Endothelial cell of umbilical vein (primary cell): ENCODE data around the gene IGHMBP2. TPM values are rescaled to one million over a fixed set of nuclear protein-coding genes. Genes with fewer than 3 reads are reported as not detected.

Experiments
- BruUV-seq: library from RNA; stranded (reverse); fragments of 400-500 nt; replicated peaks from 2 replicates; lab custom pipeline; 2021; lab: Mats Ljungman, UMichigan
- CTCF ChIA-PET: fragments of 300-600, 350-600 bp; sonication (Branson Sonifier 250); formaldehyde crosslinking; loops from one replicate; lab custom pipeline; 2021; ENCODE audit warnings: antibody characterized with exemption, inconsistent platforms; lab: Charles Lee
- POLR2A ChIA-PET: fragments of 300-600, 350-600 bp; sonication (Branson Sonifier 250); formaldehyde crosslinking; loops from one replicate; lab custom pipeline; 2021; ENCODE audit warnings: antibody characterized with exemption, inconsistent platforms; lab: Charles Lee
- DNase-seq: peaks from one replicate; pipeline ENCODE4 v3.0.0-alpha.2; 2011; ENCODE audit warnings: low read depth, low spot score
- FAIRE-seq: peaks from 2 replicates; lab custom pipeline; 2011; peaks lifted over from hg19 to GRCh38; lab: Jason Lieb, UNC
- H2AFZ ChIP-seq: 2 replicates; pipeline ENCODE4 v1.6.0; 2012; ENCODE audit warnings: low read depth, low read length, control low read depth, inconsistent platforms
- H3K27ac ChIP-seq: 2 replicates; pipeline ENCODE4 v1.5.1; 2011; ENCODE audit warnings: low read depth, mild to moderate bottlenecking, control low read depth, low read length, moderate library complexity; ENCODE audit not compliant: insufficient read depth
- H3K27me3 ChIP-seq, 2 experiments: 2 replicates each; pipeline versions ENCODE4 v1.6.0 to v1.6.1; 2011; ENCODE audit warnings: low read length in 2 of 2, mixed read lengths in 1 of 2; ENCODE audit not compliant: control insufficient read depth in 2 of 2, insufficient read depth in 2 of 2
- H3K36me3 ChIP-seq, 2 experiments: 2 replicates in 1 of 2; 3 replicates in 1 of 2; pipeline ENCODE4 v1.5.1; 2011; ENCODE audit warnings: low read length in 2 of 2, mild to moderate bottlenecking in 1 of 2, moderate library complexity in 1 of 2; ENCODE audit not compliant: control insufficient read depth in 2 of 2, insufficient read depth in 2 of 2; ENCODE audit errors: extremely low read depth in 1 of 2
- H3K4me1 ChIP-seq: 3 replicates; pipeline ENCODE4 v1.5.1; 2011; ENCODE audit warnings: mild to moderate bottlenecking, low read length; ENCODE audit not compliant: control insufficient read depth, insufficient read depth; ENCODE audit errors: extremely low read depth
- H3K4me2 ChIP-seq: 2 replicates; pipeline ENCODE4 v1.6.1; 2011; ENCODE audit warnings: low read length, control low read depth, mixed read lengths; ENCODE audit not compliant: insufficient read depth
- H3K4me3 ChIP-seq, 3 experiments: fragments of 200-600 bp in 1 of 3; sonication (generic), shearing (Covaris generic) in 1 of 3; replicated peaks in 1 of 3; 2 replicates each; pipeline ENCODE4 v1.5.1; 2011 to 2016; ENCODE audit warnings: control low read depth in 3 of 3, low read length in 3 of 3, mild to moderate bottlenecking in 2 of 3, inconsistent platforms in 1 of 3, low read depth in 1 of 3, moderate library complexity in 1 of 3; ENCODE audit not compliant: insufficient read depth in 1 of 3
- H3K79me2 ChIP-seq: 2 replicates; pipeline ENCODE4 v1.6.0; 2012; ENCODE audit warnings: low read length, inconsistent platforms; ENCODE audit not compliant: control insufficient read depth, insufficient read depth
- H3K9ac ChIP-seq: replicated peaks from 2 replicates; pipeline ENCODE3; 2011; ENCODE audit warnings: low read length, control low read depth; ENCODE audit not compliant: insufficient read depth; ENCODE audit errors: extremely low read depth
- H3K9me1 ChIP-seq: replicated peaks from 3 replicates; pipeline ENCODE4 v1.6.0; 2011; ENCODE audit warnings: mild to moderate bottlenecking, low read length; ENCODE audit not compliant: control insufficient read depth, insufficient read depth; ENCODE audit errors: extremely low read depth
- H3K9me3 ChIP-seq: replicated peaks from 2 replicates; pipeline ENCODE4 v1.5.1; 2012; ENCODE audit warnings: low read length, inconsistent platforms; ENCODE audit not compliant: control insufficient read depth, insufficient read depth
- H4K20me1 ChIP-seq: replicated peaks from 2 replicates; pipeline ENCODE3; 2011; ENCODE audit warnings: mild to moderate bottlenecking, low read length; ENCODE audit not compliant: control insufficient read depth, insufficient read depth; ENCODE audit errors: extremely low read depth
- EZH2 ChIP-seq: IDR thresholded peaks from 2 replicates; pipeline ENCODE4 v1.6.1; 2012; ENCODE audit warnings: borderline replicate concordance, low read depth, mild to moderate bottlenecking, moderate library complexity, low read length, inconsistent platforms; ENCODE audit not compliant: severe bottlenecking
- FOS ChIP-seq: IDR thresholded peaks from 2 replicates; pipeline ENCODE4 v1.6.1; 2011; ENCODE audit warnings: mild to moderate bottlenecking, low read length, moderate library complexity, borderline replicate concordance; ENCODE audit not compliant: insufficient read depth
- GATA2 ChIP-seq: IDR thresholded peaks from 2 replicates; pipeline ENCODE4 v1.7.0; 2011; ENCODE audit warnings: low read depth, mild to moderate bottlenecking, moderate library complexity, mixed read lengths, low read length; ENCODE audit not compliant: insufficient read length, insufficient read depth
- JUN ChIP-seq: IDR thresholded peaks from 2 replicates; pipeline ENCODE4 v1.6.1; 2011; ENCODE audit warnings: borderline replicate concordance, low read depth; ENCODE audit not compliant: insufficient read length, insufficient read depth
- MAX ChIP-seq: IDR thresholded peaks from 2 replicates; pipeline ENCODE4 v1.6.1; 2011; ENCODE audit not compliant: insufficient read depth, insufficient read length
- MYC ChIP-seq: IDR thresholded peaks from one replicate; pipeline ENCODE4 v1.6.1; 2011; ENCODE audit warnings: mild to moderate bottlenecking, low read depth, low read length
- POLR2A ChIP-seq: IDR thresholded peaks from 2 replicates; pipeline ENCODE4 v1.6.1; 2012; ENCODE audit warnings: low read depth, mild to moderate bottlenecking, control low read depth, low read length
- POLR2AphosphoS5 ChIP-seq: IDR thresholded peaks from 2 replicates; pipeline ENCODE4 v1.6.1; 2012; ENCODE audit warnings: low read depth, mild to moderate bottlenecking, control low read depth, low read length, moderate library complexity; ENCODE audit not compliant: insufficient read depth
- dilution Hi-C: fragments of 300-500 bp; cut with MboI; formaldehyde crosslinking; loops from one replicate; pipeline ENCODE4 v1.15.0; 2019; ENCODE audit warnings: low sequenced_read_pairs; ENCODE audit not compliant: extremely low pct_ligation_motif_present
- intact Hi-C: fragments of 100-400 bp; cut with micrococcal nuclease; formaldehyde crosslinking; loops from one replicate; pipeline ENCODE4 v1.10.0; 2022
- polyA plus RNA-seq, 4 experiments: library from polyadenylated mRNA; depleted of rRNA in 3 of 4; stranded (reverse) in 3 of 4; unstranded in 1 of 4; fragments of >200 nt; gene quantifications; 2 replicates each; pipeline versions ENCODE4 v1.2.1 to v1.2.3, GENCODE V29; 2011 to 2012; ENCODE audit warnings: missing spikeins in 1 of 4
- total RNA-seq: library from RNA; stranded (reverse); gene quantifications from 2 replicates; pipeline ENCODE4 v1.2.3, GENCODE V29; 2021
- TF ChIP-seq, protein P1 (sequence below), 2 donors: IDR thresholded peaks; 1 replicate in 1 of 2; 2 replicates in 1 of 2; pipeline ENCODE4 v1.5.1; 2011; ENCODE audit warnings: low read length in 2 of 2, mild to moderate bottlenecking in 2 of 2, moderate library complexity in 2 of 2, control low read depth in 1 of 2, inconsistent platforms in 1 of 2, low read depth in 1 of 2; ENCODE audit not compliant: insufficient read depth in 1 of 2; ENCODE audit errors: extremely low read depth in 1 of 2

The IGHMBP2 gene
- total and polyA plus RNA-seq, 2 donors (not counting 3 experiments of a cell fraction or from before 2014, with no cell fraction given) = 10.9 to 25.1 TPM

- no peaks in the 10 kb centered on the region for H3K4me1 ChIP-seq
- FAIRE-seq (no peak), DNase-seq (no peak)
- ChIA-PET CTCF (no interaction called here), POLR2A (no interaction called here)
- no peaks in the 10 kb centered on the region for H4K20me1 ChIP-seq
- H3K9me3 ChIP-seq = peaks cover 3% of the 10 kb centered on the region
- BruUV-seq = no TSS peak
- no peak overlapping the region for H3K27ac ChIP-seq
- intact Hi-C loops (no loop called here), dilution Hi-C loops (no loop called here)
- peaks cover 2% of the 10 kb centered on the region for H3K79me2 ChIP-seq
- H3K4me3 ChIP-seq = no peak overlapping the region
- peaks cover 8 to 38% of the 10 kb centered on the region in 2 experiments for H3K36me3 ChIP-seq
- H2AFZ ChIP-seq = no peak overlapping the region
- H3K9me1 ChIP-seq = no peaks in the 10 kb centered on the region
- no peak for TF ChIP-seq MYC
- TF ChIP-seq POLR2AphosphoS5 = no peak
- TF ChIP-seq, protein P1, sequence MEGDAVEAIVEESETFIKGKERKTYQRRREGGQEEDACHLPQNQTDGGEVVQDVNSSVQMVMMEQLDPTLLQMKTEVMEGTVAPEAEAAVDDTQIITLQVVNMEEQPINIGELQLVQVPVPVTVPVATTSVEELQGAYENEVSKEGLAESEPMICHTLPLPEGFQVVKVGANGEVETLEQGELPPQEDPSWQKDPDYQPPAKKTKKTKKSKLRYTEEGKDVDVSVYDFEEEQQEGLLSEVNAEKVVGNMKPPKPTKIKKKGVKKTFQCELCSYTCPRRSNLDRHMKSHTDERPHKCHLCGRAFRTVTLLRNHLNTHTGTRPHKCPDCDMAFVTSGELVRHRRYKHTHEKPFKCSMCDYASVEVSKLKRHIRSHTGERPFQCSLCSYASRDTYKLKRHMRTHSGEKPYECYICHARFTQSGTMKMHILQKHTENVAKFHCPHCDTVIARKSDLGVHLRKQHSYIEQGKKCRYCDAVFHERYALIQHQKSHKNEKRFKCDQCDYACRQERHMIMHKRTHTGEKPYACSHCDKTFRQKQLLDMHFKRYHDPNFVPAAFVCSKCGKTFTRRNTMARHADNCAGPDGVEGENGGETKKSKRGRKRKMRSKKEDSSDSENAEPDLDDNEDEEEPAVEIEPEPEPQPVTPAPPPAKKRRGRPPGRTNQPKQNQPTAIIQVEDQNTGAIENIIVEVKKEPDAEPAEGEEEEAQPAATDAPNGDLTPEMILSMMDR (IDR thresholded peaks at IDR 0.05; ENCODE audit: extremely low read depth in 1 of 2, insufficient read depth in 1 of 2, low read depth in 1 of 2, low read length in 2 of 2) = no peak
- no peak for TF ChIP-seq JUN
- no peak for TF ChIP-seq POLR2A
- no peak for TF ChIP-seq MAX
- no peak for TF ChIP-seq EZH2
- no peak for TF ChIP-seq GATA2
- TF ChIP-seq FOS = no peak
- H3K27me3 ChIP-seq = no peaks in the 10 kb centered on the region
- H3K9ac ChIP-seq = no peak overlapping the region
- H3K4me2 ChIP-seq = no peak overlapping the region
These were observed 23.8 kb downstream of the IGHMBP2 start for GRCh38 chr11:68927280-68928135.
